ENCODE results near the gene BBC3. TPM values are rescaled to one million over a fixed set of nuclear protein-coding genes. Genes with fewer than 3 reads are reported as not detected.

The BBC3 gene
- polyA plus RNA-seq, 1 experiment: 3.6 TPM

DNA sequence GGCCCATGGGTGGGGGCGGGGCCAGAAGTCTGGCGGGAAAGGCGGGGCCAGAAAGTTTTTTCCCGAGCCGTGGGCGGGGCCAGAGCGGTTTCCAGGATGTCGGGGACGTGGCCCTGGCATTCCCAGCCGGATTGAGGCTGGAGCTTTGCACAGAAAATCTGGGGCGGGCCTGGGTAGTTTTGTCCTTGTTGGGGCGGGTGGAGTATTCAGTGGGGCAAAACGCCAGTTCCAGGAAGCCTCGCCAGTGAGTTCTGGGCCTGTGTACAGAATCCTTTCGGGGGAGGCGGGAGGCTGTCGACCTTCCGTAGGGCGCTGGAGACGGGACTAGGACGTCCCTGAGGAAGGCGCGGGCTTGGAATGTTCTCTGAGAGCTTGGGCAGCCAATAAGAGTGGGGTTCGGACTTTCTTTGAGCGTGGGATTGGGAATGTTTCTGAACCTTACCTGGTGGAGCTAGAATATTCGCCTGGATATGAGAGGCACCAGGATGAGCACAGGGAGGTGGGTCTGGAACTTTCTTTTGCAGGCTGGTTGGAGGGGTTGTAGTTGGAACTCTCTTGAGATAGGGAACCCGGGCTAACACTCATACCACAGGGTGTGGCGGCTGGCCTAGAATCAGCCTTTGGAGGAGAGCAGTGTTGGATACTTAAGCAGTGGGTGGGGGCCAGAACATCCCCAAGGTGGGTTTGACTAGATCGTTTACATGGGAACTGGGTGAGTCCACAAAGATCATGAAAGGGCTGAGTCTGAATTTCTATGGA is 26.6 kb upstream of the BBC3 start:
- Histone ChIP-seq H3K9me3 (ENCODE audit: control insufficient read depth, insufficient read depth, low read length) (no peaks in the 10 kb centered on the region), H3K4me3 (ENCODE audit: low read depth, low read length) (peak overlapping the region; percentile 69), H3K27me3 (ENCODE audit: control insufficient read depth, insufficient read depth, low read length) (no peaks in the 10 kb centered on the region), H3K27ac (ENCODE audit: low read depth, low read length) (peak overlapping the region; percentile 93)
- CTCF ChIA-PET: interaction anchor here (0.6 to 3.3 kb wide), 6 partner anchors 8 to 221 kb away, joined by 3 to 26 read pairs (median 6); no protein-coding TSS in a partner anchor
- no peak for DNase-seq (ENCODE audit: low read depth, low spot score)
- TF ChIP-seq, protein P1, sequence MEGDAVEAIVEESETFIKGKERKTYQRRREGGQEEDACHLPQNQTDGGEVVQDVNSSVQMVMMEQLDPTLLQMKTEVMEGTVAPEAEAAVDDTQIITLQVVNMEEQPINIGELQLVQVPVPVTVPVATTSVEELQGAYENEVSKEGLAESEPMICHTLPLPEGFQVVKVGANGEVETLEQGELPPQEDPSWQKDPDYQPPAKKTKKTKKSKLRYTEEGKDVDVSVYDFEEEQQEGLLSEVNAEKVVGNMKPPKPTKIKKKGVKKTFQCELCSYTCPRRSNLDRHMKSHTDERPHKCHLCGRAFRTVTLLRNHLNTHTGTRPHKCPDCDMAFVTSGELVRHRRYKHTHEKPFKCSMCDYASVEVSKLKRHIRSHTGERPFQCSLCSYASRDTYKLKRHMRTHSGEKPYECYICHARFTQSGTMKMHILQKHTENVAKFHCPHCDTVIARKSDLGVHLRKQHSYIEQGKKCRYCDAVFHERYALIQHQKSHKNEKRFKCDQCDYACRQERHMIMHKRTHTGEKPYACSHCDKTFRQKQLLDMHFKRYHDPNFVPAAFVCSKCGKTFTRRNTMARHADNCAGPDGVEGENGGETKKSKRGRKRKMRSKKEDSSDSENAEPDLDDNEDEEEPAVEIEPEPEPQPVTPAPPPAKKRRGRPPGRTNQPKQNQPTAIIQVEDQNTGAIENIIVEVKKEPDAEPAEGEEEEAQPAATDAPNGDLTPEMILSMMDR (IDR thresholded peaks at IDR 0.05; ENCODE audit: low read depth, low read length): no peak
- POLR2A ChIA-PET: interaction anchor here (0.5 to 2.4 kb wide), 9 partner anchors 8 to 145 kb away, joined by 3 to 44 read pairs (median 9); partner anchors contain the start of genes INAFM1 and ZC3H4

DNA sequence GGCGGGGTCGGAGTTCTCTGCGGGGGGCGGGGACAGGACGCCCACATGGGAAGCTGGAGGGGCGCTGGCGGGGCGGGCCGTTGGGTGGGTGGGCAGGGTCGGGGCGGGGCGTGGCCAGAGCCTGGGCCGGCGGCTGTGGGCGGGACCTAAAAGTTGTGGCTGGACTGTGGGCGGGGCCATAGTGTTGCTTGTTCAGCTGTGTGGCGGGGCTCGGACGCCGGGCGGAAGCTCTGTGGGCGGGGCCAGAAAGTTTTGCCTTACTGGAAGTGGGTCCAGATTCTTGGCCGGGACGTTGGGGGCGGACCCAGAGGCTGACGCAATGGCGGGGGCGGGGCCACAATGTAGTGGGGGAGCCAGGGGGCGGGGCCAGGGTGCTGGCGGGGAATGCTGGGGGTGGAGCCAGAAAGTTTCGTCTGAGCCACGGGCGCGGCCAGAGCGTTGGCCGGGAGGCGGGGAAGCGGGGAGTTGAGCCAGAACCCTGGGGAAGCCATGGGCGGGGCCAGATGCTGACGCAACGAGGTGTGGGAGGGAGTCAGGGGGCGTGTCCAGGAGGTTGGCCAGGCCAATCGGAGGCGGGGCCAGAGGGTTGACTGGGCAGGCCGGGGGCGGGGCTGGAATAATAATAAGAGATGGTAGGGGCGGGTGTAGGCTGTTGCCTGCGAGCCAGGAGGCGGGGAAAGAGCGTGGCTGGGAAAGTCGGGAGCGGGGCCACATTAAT is 25.9 kb upstream of the BBC3 start:
- POLR2A ChIA-PET: interaction anchor here (0.5 to 2.4 kb wide), 16 partner anchors 8 to 144 kb away, joined by 3 to 44 read pairs (median 4); partner anchors contain the start of genes INAFM1 and ZC3H4
- CTCF ChIA-PET: interaction anchor here (0.6 to 3.3 kb wide), 6 partner anchors 9 to 126 kb away, joined by 3 to 26 read pairs (median 4); partner anchors contain the start of gene SAE1
- peak overlapping the region; percentile 96 for H3K27ac ChIP-seq (ENCODE audit: low read depth, low read length)

DNA sequence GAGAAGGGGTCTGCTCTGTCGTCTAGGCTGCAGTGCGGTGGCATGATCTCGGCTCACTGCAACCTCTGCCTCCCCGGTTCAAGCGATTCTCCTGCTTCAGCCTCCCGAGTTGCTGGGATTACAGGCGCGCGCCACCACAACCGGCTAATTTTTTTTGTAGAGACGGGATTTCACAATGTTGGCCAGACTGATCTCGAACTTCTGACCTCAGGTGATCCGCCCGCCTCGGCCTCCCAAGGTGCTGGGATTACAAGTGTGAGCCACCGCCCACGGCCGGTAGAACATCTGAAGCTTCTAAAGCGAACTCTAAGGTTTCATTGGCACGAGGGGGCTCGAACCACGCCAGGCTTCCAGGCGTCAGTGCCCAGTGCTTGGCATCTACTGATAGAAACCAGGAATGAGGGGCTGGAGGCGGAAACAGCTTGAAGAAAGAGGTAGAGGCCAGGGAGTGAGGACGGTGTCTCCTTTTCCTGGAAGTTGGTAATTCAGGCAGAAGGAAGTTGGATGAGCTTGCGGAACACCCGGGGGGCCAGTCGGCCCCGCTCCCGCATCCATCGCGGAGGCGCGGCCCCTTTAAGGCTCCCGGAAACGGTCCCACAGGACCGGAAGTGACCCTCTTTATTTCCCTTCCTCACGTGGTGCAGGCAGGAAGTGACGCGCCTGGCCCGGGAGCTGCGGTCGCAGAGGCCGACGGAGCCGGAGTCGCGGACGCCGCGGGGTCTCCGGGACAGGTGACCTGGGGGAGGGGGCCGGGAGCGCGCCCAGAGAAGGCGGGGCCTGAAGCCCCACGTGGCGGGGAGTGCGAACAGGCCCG is 25.1 kb upstream of the BBC3 start, which contains the start of gene CCDC9:
CCDC9 (plus strand) TSS at position 647 of the 814 bp plus-strand sequence. CDS start 1,876 bp downstream, outside the sequence.
- DNase-seq (ENCODE audit: low read depth, low spot score): peak; percentile 89
- H3K27me3 ChIP-seq (ENCODE audit: control insufficient read depth, insufficient read depth, low read length): no peaks in the 10 kb centered on the region
- peak within 1 kb of the TSS; percentile 75 for H3K4me3 ChIP-seq (ENCODE audit: low read depth, low read length)
- peak within 1 kb of the TSS; percentile 96 for H3K27ac ChIP-seq (ENCODE audit: low read depth, low read length)
- TF ChIP-seq, protein P1 (IDR thresholded peaks at IDR 0.05; ENCODE audit: low read depth, low read length): no peak
- ChIA-PET CTCF (interaction anchor here (0.6 to 3.3 kb wide), 4 partner anchors 9 to 229 kb away, joined by 3 to 26 read pairs (median 14); no protein-coding TSS in a partner anchor), POLR2A (interaction anchor here (0.5 to 2.4 kb wide), 13 partner anchors 9 to 143 kb away, joined by 3 to 44 read pairs (median 3); partner anchors contain the start of genes INAFM1 and ZC3H4)
- no peaks in the 10 kb centered on the region for H3K9me3 ChIP-seq (ENCODE audit: control insufficient read depth, insufficient read depth, low read length)

More for the DNA sequence above, 25.9 kb upstream of the BBC3 start:
- H3K27me3 ChIP-seq (ENCODE audit: control insufficient read depth, insufficient read depth, low read length): no peaks in the 10 kb centered on the region
- peak overlapping the region; percentile 75 for H3K4me3 ChIP-seq (ENCODE audit: low read depth, low read length)
- peak; percentile 99 for DNase-seq (ENCODE audit: low read depth, low spot score)
- TF ChIP-seq, protein P1 (IDR thresholded peaks at IDR 0.05; ENCODE audit: low read depth, low read length): no peak
- no peaks in the 10 kb centered on the region for H3K9me3 ChIP-seq (ENCODE audit: control insufficient read depth, insufficient read depth, low read length)

DNA sequence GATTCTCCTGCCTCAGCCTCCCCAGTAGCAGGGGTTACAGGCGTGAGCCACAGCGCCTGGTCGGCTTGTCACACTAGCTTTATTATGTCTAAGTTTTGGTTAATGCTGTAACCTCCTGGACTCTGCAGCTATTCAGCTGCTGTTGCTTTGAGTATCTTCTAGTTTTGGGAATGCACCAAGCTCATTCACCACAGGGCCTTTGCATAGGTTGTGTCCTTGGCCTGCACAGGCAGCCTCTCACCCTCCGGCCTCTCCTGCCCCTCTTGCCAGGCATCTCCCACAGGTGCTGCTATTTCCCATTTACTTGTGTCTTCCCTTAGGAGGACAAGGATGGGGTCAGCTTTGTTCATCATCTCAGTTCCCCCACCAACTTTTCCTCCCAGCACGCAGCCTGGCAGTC is 23.0 kb upstream of the BBC3 start:
- CTCF ChIA-PET: interaction anchor here (1.0 to 2.3 kb wide), 4 partner anchors 9 to 128 kb away, joined by 3 to 14 read pairs (median 4); no protein-coding TSS in a partner anchor
- no peak overlapping the region for H3K4me3 ChIP-seq (ENCODE audit: low read depth, low read length)
- H3K9me3 ChIP-seq (ENCODE audit: control insufficient read depth, insufficient read depth, low read length): no peaks in the 10 kb centered on the region
- DNase-seq (ENCODE audit: low read depth, low spot score): no peak
- H3K27ac ChIP-seq (ENCODE audit: low read depth, low read length): peak overlapping the region; percentile 91
- POLR2A ChIA-PET: interaction anchor here (1.4 kb wide), 1 partner anchor 28 kb away, joined by 6 read pairs; no protein-coding TSS in a partner anchor
- TF ChIP-seq, protein P1 (IDR thresholded peaks at IDR 0.05; ENCODE audit: low read depth, low read length): no peak
- no peaks in the 10 kb centered on the region for H3K27me3 ChIP-seq (ENCODE audit: control insufficient read depth, insufficient read depth, low read length)
